ENCODE results near the gene ABCC11. TPM values are rescaled to one million over a fixed set of nuclear protein-coding genes. Genes with fewer than 3 reads are reported as not detected.

The ABCC11 gene
- total and polyA plus RNA-seq, 2 of the 13 experiments (the other 11 are each of a cell fraction or from before 2014, with no cell fraction given): 1.0 to 1.4 TPM

- TF ChIP-seq, protein P1, sequence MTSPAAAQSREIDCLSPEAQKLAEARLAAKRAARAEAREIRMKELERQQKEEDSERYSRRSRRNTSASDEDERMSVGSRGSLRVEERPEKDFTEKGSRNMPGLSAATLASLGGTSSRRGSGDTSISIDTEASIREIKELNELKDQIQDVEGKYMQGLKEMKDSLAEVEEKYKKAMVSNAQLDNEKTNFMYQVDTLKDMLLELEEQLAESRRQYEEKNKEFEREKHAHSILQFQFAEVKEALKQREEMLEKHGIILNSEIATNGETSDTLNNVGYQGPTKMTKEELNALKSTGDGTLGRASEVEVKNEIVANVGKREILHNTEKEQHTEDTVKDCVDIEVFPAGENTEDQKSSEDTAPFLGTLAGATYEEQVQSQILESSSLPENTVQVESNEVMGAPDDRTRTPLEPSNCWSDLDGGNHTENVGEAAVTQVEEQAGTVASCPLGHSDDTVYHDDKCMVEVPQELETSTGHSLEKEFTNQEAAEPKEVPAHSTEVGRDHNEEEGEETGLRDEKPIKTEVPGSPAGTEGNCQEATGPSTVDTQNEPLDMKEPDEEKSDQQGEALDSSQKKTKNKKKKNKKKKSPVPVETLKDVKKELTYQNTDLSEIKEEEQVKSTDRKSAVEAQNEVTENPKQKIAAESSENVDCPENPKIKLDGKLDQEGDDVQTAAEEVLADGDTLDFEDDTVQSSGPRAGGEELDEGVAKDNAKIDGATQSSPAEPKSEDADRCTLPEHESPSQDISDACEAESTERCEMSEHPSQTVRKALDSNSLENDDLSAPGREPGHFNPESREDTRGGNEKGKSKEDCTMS (CRISPR knock-in tag; conservative IDR thresholded peaks at IDR 0.05): 0 out of 2 replicates have a peak, but pooled peaks have one; percentile 42
- no peak for TF ChIP-seq NFAT5 (CRISPR knock-in tag; IDR thresholded peaks at IDR 0.05)
- TF ChIP-seq ZGPAT (CRISPR knock-in tag; IDR thresholded peaks at IDR 0.05): peak; percentile 76; the same call in 1 of the 2 replicates
- TF ChIP-seq NR3C1 (CRISPR knock-in tag; IDR thresholded peaks at IDR 0.05): no peak
- TF ChIP-seq, protein P2, sequence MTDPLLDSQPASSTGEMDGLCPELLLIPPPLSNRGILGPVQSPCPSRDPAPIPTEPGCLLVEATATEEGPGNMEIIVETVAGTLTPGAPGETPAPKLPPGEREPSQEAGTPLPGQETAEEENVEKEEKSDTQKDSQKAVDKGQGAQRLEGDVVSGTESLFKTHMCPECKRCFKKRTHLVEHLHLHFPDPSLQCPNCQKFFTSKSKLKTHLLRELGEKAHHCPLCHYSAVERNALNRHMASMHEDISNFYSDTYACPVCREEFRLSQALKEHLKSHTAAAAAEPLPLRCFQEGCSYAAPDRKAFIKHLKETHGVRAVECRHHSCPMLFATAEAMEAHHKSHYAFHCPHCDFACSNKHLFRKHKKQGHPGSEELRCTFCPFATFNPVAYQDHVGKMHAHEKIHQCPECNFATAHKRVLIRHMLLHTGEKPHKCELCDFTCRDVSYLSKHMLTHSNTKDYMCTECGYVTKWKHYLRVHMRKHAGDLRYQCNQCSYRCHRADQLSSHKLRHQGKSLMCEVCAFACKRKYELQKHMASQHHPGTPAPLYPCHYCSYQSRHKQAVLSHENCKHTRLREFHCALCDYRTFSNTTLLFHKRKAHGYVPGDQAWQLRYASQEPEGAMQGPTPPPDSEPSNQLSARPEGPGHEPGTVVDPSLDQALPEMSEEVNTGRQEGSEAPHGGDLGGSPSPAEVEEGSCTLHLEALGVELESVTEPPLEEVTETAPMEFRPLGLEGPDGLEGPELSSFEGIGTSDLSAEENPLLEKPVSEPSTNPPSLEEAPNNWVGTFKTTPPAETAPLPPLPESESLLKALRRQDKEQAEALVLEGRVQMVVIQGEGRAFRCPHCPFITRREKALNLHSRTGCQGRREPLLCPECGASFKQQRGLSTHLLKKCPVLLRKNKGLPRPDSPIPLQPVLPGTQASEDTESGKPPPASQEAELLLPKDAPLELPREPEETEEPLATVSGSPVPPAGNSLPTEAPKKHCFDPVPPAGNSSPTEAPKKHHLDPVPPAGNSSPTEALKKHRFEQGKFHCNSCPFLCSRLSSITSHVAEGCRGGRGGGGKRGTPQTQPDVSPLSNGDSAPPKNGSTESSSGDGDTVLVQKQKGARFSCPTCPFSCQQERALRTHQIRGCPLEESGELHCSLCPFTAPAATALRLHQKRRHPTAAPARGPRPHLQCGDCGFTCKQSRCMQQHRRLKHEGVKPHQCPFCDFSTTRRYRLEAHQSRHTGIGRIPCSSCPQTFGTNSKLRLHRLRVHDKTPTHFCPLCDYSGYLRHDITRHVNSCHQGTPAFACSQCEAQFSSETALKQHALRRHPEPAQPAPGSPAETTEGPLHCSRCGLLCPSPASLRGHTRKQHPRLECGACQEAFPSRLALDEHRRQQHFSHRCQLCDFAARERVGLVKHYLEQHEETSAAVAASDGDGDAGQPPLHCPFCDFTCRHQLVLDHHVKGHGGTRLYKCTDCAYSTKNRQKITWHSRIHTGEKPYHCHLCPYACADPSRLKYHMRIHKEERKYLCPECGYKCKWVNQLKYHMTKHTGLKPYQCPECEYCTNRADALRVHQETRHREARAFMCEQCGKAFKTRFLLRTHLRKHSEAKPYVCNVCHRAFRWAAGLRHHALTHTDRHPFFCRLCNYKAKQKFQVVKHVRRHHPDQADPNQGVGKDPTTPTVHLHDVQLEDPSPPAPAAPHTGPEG (CRISPR knock-in tag; IDR thresholded peaks at IDR 0.05): 0 out of 2 replicates have a peak, but pooled peaks have one; percentile 9
- TF ChIP-seq TMF1 (CRISPR knock-in tag; IDR thresholded peaks at IDR 0.05; ENCODE audit: low read depth): no peak
- 0 out of 2 replicates have a peak, but pooled peaks have one; percentile 41 for TF ChIP-seq MXD3 (CRISPR knock-in tag; IDR thresholded peaks at IDR 0.05)
- TF ChIP-seq FOXO1 (CRISPR knock-in tag; IDR thresholded peaks at IDR 0.05): peak; percentile 81
Observed at GRCh38 chr16:48164907-48165715, 82.2 kb downstream of the ABCC11 start (continued).

Measured in HepG2 (cell line).